ENCODE results near the gene PEF1. TPM values are rescaled to one million over a fixed set of nuclear protein-coding genes. Genes with fewer than 3 reads are reported as not detected.

Gene PEF1
- total RNA-seq, 1 experiment from 2014 or later = 33.7 TPM

DNA sequence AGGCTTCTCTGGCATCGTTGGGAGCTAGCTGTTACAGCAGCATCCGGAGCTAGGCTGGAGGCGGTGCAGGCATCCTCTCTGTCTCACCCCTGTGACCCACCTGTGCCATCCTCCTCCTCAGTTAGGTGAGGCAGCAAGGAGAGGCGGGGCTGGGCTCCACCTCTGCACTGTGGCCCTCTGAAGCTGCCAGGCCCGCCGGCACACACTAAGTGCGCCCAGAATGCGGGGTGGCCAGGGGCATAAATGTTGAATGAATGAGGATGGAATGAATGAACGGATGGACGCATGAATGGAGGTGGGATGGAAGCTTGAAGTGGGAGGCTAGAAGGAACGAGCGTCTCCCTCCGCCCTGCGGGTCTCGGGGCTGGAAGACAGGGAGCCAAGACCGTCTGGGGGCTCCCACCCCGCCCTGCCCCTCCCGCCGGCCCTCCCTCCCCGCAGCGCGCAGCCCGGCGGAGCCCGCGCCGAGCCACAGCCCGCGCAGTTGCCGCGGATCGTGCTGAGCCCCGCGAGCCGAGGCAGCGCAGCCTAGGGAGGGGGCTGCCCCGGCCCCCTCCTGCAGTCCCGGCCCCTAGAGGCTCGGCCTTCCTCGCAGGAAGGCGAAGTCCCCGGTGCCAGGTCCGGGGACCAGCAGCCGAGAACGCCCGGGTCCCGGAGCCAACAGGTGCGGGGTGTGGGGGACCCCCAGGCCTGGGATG, 27.3 kb downstream of the PEF1 start, which contains the start of gene HCRTR1 (continued):
- TF ChIP-seq TCF7 (CRISPR knock-in tag; IDR thresholded peaks at IDR 0.05; ENCODE audit: low read depth) (no peak), RORB (CRISPR knock-in tag; IDR thresholded peaks at IDR 0.05) (no peak), MLX (CRISPR knock-in tag; IDR thresholded peaks at IDR 0.05) (no peak), FOXJ3 (CRISPR knock-in tag; IDR thresholded peaks at IDR 0.05; ENCODE audit: borderline replicate concordance) (no peak), NR3C1 (CRISPR knock-in tag; conservative IDR thresholded peaks at IDR 0.05; ENCODE audit: low read depth) (no peak)

GRCh38 chr1:31615939-31616338, 28.7 kb downstream of the PEF1 start:
- ChIA-PET POLR2A (no interaction called here), CTCF (interaction anchor here (1.2 to 3.7 kb wide), 4 partner anchors 17 to 54 kb away, joined by 3 to 38 read pairs (median 5); partner anchors contain the start of gene PEF1)
- peaks cover 29% of the 10 kb centered on the region for H3K27me3 Mint-ChIP-seq (ENCODE audit: low read depth)
- peaks cover 14% of the 10 kb centered on the region for H3K4me1 Mint-ChIP-seq
- no peaks in the 10 kb centered on the region; the same call in 1 of the 2 replicates for H3K9me3 Mint-ChIP-seq
- ATAC-seq = no peak
- TF ChIP-seq SP1 (CRISPR knock-in tag; conservative IDR thresholded peaks at IDR 0.05) (no peak), TCF7 (CRISPR knock-in tag; IDR thresholded peaks at IDR 0.05; ENCODE audit: low read depth) (no peak)
- no peaks in the 10 kb centered on the region for H3K36me3 Mint-ChIP-seq
- no peak overlapping the region for H3K4me3 Mint-ChIP-seq
- no peak overlapping the region for H3K27ac Mint-ChIP-seq
- DNase-seq (ENCODE audit: low spot score) = no peak

- Mint-ChIP-seq H3K27me3 (ENCODE audit: low read depth) (peaks cover 29% of the 10 kb centered on the region), H3K4me1 (peaks cover 14% of the 10 kb centered on the region), H3K27ac (no peak overlapping the region), H3K36me3 (no peaks in the 10 kb centered on the region), H3K4me3 (no peak overlapping the region), H3K9me3 (no peaks in the 10 kb centered on the region; the same call in 1 of the 2 replicates)
- DNase-seq (ENCODE audit: low spot score) (no peak), ATAC-seq (no peak)
- POLR2A ChIA-PET = no interaction called here
- CTCF ChIA-PET = interaction anchor here (1.3 to 3.7 kb wide), 2 partner anchors 27 to 55 kb away, joined by 3 to 38 read pairs; no protein-coding TSS in a partner anchor
- TF ChIP-seq SMAD4 (CRISPR knock-in tag; IDR thresholded peaks at IDR 0.05) (no peak), PREB (CRISPR knock-in tag; IDR thresholded peaks at IDR 0.05; ENCODE audit: borderline replicate concordance) (no peak), JUN (CRISPR knock-in tag; IDR thresholded peaks at IDR 0.05) (no peak), NFE2L1 (CRISPR knock-in tag; IDR thresholded peaks at IDR 0.05) (no peak), ARID4B (CRISPR knock-in tag; IDR thresholded peaks at IDR 0.05; ENCODE audit: borderline replicate concordance) (no peak)
These were observed 29.3 kb downstream of the PEF1 start for GRCh38 chr1:31615414-31615813.

GRCh38 chr1:31614414-31615005, 30.2 kb downstream of the PEF1 start:
- Mint-ChIP-seq H3K4me1 (peaks cover 14% of the 10 kb centered on the region), H3K27me3 (ENCODE audit: low read depth) (peaks cover 29% of the 10 kb centered on the region), H3K4me3 (no peak overlapping the region), H3K9me3 (no peaks in the 10 kb centered on the region; the same call in 1 of the 2 replicates), H3K27ac (no peak overlapping the region; the same call in 1 of the 2 replicates), H3K36me3 (no peaks in the 10 kb centered on the region)
- no peak for DNase-seq (ENCODE audit: low spot score)
- ATAC-seq = no peak
- ChIA-PET POLR2A (no interaction called here), CTCF (interaction anchor here (0.6 to 1.0 kb wide), 3 partner anchors 27 to 101 kb away, joined by 3 to 4 read pairs (median 3); no protein-coding TSS in a partner anchor)
- TF ChIP-seq, protein P1, sequence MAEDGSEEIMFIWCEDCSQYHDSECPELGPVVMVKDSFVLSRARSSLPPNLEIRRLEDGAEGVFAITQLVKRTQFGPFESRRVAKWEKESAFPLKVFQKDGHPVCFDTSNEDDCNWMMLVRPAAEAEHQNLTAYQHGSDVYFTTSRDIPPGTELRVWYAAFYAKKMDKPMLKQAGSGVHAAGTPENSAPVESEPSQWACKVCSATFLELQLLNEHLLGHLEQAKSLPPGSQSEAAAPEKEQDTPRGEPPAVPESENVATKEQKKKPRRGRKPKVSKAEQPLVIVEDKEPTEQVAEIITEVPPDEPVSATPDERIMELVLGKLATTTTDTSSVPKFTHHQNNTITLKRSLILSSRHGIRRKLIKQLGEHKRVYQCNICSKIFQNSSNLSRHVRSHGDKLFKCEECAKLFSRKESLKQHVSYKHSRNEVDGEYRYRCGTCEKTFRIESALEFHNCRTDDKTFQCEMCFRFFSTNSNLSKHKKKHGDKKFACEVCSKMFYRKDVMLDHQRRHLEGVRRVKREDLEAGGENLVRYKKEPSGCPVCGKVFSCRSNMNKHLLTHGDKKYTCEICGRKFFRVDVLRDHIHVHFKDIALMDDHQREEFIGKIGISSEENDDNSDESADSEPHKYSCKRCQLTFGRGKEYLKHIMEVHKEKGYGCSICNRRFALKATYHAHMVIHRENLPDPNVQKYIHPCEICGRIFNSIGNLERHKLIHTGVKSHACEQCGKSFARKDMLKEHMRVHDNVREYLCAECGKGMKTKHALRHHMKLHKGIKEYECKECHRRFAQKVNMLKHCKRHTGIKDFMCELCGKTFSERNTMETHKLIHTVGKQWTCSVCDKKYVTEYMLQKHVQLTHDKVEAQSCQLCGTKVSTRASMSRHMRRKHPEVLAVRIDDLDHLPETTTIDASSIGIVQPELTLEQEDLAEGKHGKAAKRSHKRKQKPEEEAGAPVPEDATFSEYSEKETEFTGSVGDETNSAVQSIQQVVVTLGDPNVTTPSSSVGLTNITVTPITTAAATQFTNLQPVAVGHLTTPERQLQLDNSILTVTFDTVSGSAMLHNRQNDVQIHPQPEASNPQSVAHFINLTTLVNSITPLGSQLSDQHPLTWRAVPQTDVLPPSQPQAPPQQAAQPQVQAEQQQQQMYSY (CRISPR knock-in tag; IDR thresholded peaks at IDR 0.05) = no peak
- TF ChIP-seq, protein P2, sequence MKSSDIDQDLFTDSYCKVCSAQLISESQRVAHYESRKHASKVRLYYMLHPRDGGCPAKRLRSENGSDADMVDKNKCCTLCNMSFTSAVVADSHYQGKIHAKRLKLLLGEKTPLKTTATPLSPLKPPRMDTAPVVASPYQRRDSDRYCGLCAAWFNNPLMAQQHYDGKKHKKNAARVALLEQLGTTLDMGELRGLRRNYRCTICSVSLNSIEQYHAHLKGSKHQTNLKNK (CRISPR knock-in tag; IDR thresholded peaks at IDR 0.05) = no peak
- TF ChIP-seq ESRRA (CRISPR knock-in tag; IDR thresholded peaks at IDR 0.05; ENCODE audit: borderline replicate concordance) (no peak), ZNF121 (CRISPR knock-in tag; IDR thresholded peaks at IDR 0.05) (no peak), JAZF1 (CRISPR knock-in tag; IDR thresholded peaks at IDR 0.05) (no peak)
- TF ChIP-seq, protein P3, sequence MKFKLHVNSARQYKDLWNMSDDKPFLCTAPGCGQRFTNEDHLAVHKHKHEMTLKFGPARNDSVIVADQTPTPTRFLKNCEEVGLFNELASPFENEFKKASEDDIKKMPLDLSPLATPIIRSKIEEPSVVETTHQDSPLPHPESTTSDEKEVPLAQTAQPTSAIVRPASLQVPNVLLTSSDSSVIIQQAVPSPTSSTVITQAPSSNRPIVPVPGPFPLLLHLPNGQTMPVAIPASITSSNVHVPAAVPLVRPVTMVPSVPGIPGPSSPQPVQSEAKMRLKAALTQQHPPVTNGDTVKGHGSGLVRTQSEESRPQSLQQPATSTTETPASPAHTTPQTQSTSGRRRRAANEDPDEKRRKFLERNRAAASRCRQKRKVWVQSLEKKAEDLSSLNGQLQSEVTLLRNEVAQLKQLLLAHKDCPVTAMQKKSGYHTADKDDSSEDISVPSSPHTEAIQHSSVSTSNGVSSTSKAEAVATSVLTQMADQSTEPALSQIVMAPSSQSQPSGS (CRISPR knock-in tag; IDR thresholded peaks at IDR 0.05; ENCODE audit: borderline replicate concordance, low read depth) = no peak

Measured in WTC11 (cell line).